ENCODE measurements around the gene RAB25. TPM values are rescaled to one million over a fixed set of nuclear protein-coding genes. Genes with fewer than 3 reads are reported as not detected.

Gene RAB25
- total RNA-seq, 2 experiments from 2014 or later = not detected

- no TSS peak for BruUV-seq (replicated peaks)
- POLR2A ChIA-PET = interaction anchor here (0.6 to 1.6 kb wide), 2 partner anchors 20 to 165 kb away, joined by 4 to 7 read pairs; no protein-coding TSS in a partner anchor
Observed at GRCh38 chr1:156050376-156050775, 10.6 kb upstream of the RAB25 start.

GRCh38 chr1:156051011-156051725 is 9.8 kb upstream of the RAB25 start:
- CTCF ChIA-PET (ENCODE audit: unreplicated experiment) = no interaction called here
- intact Hi-C loops (cut with micrococcal nuclease; ENCODE audit: unreplicated experiment) = no loop called here
- Histone ChIP-seq H3K4me2 (ENCODE audit: low read length) (no peak overlapping the region), H2AFZ (ENCODE audit: low read length) (no peak overlapping the region), H3K9me2 (ENCODE audit: insufficient read depth, low read length) (no peaks in the 10 kb centered on the region), H3K9me3 (ENCODE audit: low read length) (no peaks in the 10 kb centered on the region), H4K20me1 (ENCODE audit: insufficient read depth, low read length) (no peaks in the 10 kb centered on the region), H3K79me2 (ENCODE audit: insufficient read depth, low read depth, low read length) (peaks cover 21% of the 10 kb centered on the region; the same call in 1 of the 2 replicates), H3K4me1 (ENCODE audit: insufficient read depth, low read length, poor library complexity, severe bottlenecking) (peaks cover 15% of the 10 kb centered on the region), H3K27ac (ENCODE audit: low read depth, low read length, poor library complexity, severe bottlenecking) (no peak overlapping the region), H3K36me3 (ENCODE audit: insufficient read depth, low read length) (peaks cover 32% of the 10 kb centered on the region), H3K4me3 (ENCODE audit: low read depth, low read length, poor library complexity, severe bottlenecking) (no peak overlapping the region)
- POLR2A ChIA-PET = interaction anchor here (1.1 kb wide), 1 partner anchor 20 kb away, joined by 3 read pairs; no protein-coding TSS in a partner anchor
- BruUV-seq (replicated peaks) = no TSS peak
- TF ChIP-seq CTCF (conservative IDR thresholded peaks at IDR 0.05; ENCODE audit: low read length) = no peak
- TF ChIP-seq EZH2phosphoT487 (IDR thresholded peaks at IDR 0.05; ENCODE audit: borderline replicate concordance, low read depth, low read length) = no peak
- DNase-seq (ENCODE audit: low spot score) = no peak

More at GRCh38 chr1:156050376-156050775, 10.6 kb upstream of the RAB25 start:
- Histone ChIP-seq H3K79me2 (ENCODE audit: insufficient read depth, low read depth, low read length) (peaks cover 16% of the 10 kb centered on the region; the same call in 1 of the 2 replicates), H3K4me3 (ENCODE audit: low read depth, low read length, poor library complexity, severe bottlenecking) (no peak overlapping the region), H3K36me3 (ENCODE audit: insufficient read depth, low read length) (peaks cover 32% of the 10 kb centered on the region), H3K27ac (ENCODE audit: low read depth, low read length, poor library complexity, severe bottlenecking) (no peak overlapping the region), H3K4me2 (ENCODE audit: low read length) (no peak overlapping the region), H3K4me1 (ENCODE audit: insufficient read depth, low read length, poor library complexity, severe bottlenecking) (peaks cover 7% of the 10 kb centered on the region), H3K9me2 (ENCODE audit: insufficient read depth, low read length) (no peaks in the 10 kb centered on the region), H2AFZ (ENCODE audit: low read length) (no peak overlapping the region), H3K9me3 (ENCODE audit: low read length) (no peaks in the 10 kb centered on the region), H4K20me1 (ENCODE audit: insufficient read depth, low read length) (no peaks in the 10 kb centered on the region)
- no peak for DNase-seq (ENCODE audit: low spot score)
- CTCF ChIA-PET (ENCODE audit: unreplicated experiment) = no interaction called here
- TF ChIP-seq EZH2phosphoT487 (IDR thresholded peaks at IDR 0.05; ENCODE audit: borderline replicate concordance, low read depth, low read length) (no peak), CTCF (conservative IDR thresholded peaks at IDR 0.05; ENCODE audit: low read length) (no peak)
- intact Hi-C loops (cut with micrococcal nuclease; ENCODE audit: unreplicated experiment) = no loop called here
